AG04450 (cell line): ENCODE measurements around the gene IL1RAPL1. TPM values are rescaled to one million over a fixed set of nuclear protein-coding genes. Genes with fewer than 3 reads are reported as not detected.

Source experiments
- CTCF ChIA-PET: fragments of 300-600, 350-600 bp; formaldehyde crosslinking; extraction: SDS; loops from one replicate; lab custom pipeline; 2022; ENCODE audit warnings: antibody characterized with exemption, inconsistent platforms; lab: Charles Lee
- POLR2A ChIA-PET: fragments of 350-600 bp; formaldehyde crosslinking; extraction: SDS; loops from one replicate; lab custom pipeline; 2021; ENCODE audit warnings: antibody characterized with exemption, inconsistent platforms; lab: Yijun Ruan, JAX
- DNase-seq: peaks from one replicate; pipeline ENCODE4 v3.0.0-alpha.2; 2011; ENCODE audit warnings: low read depth, low spot score
- H3K27ac ChIP-seq: one replicate; pipeline ENCODE4 v1.5.1; 2012; ENCODE audit warnings: low read depth, low read length, control low read depth
- H3K27me3 ChIP-seq: one replicate; pipeline ENCODE4 v1.6.0; 2012; ENCODE audit warnings: low read length; ENCODE audit not compliant: control insufficient read depth, insufficient read depth
- H3K4me3 ChIP-seq: 2 replicates; pipeline ENCODE4 v1.5.1; 2011; ENCODE audit warnings: mild to moderate bottlenecking, low read depth, low read length, control low read depth
- H3K9me3 ChIP-seq: 2 replicates; pipeline ENCODE4 v1.5.1; 2012; ENCODE audit warnings: low read length; ENCODE audit not compliant: control insufficient read depth, insufficient read depth
- polyA plus RNA-seq: library from polyadenylated mRNA; depleted of rRNA; stranded (reverse); fragments of >200 nt; gene quantifications from 2 replicates; pipeline ENCODE4 v1.2.3, GENCODE V29; 2011
- TF ChIP-seq, protein P1 (sequence below): IDR thresholded peaks from 2 replicates; pipeline ENCODE4 v1.5.1; 2011; ENCODE audit warnings: low read depth, low read length, control low read depth, inconsistent platforms

IL1RAPL1 gene
- polyA plus RNA-seq, 1 experiment = 0.93 TPM

- no peak for DNase-seq
- Histone ChIP-seq H3K27ac (no peak overlapping the region), H3K9me3 (no peaks in the 10 kb centered on the region), H3K4me3 (no peak overlapping the region), H3K27me3 (no peaks in the 10 kb centered on the region)
- ChIA-PET CTCF (no interaction called here), POLR2A (no interaction called here)
- TF ChIP-seq, protein P1, sequence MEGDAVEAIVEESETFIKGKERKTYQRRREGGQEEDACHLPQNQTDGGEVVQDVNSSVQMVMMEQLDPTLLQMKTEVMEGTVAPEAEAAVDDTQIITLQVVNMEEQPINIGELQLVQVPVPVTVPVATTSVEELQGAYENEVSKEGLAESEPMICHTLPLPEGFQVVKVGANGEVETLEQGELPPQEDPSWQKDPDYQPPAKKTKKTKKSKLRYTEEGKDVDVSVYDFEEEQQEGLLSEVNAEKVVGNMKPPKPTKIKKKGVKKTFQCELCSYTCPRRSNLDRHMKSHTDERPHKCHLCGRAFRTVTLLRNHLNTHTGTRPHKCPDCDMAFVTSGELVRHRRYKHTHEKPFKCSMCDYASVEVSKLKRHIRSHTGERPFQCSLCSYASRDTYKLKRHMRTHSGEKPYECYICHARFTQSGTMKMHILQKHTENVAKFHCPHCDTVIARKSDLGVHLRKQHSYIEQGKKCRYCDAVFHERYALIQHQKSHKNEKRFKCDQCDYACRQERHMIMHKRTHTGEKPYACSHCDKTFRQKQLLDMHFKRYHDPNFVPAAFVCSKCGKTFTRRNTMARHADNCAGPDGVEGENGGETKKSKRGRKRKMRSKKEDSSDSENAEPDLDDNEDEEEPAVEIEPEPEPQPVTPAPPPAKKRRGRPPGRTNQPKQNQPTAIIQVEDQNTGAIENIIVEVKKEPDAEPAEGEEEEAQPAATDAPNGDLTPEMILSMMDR = no peak
Measured at GRCh38 chrX:29947225-29947624, 1360.0 kb downstream of the IL1RAPL1 start.

DNA sequence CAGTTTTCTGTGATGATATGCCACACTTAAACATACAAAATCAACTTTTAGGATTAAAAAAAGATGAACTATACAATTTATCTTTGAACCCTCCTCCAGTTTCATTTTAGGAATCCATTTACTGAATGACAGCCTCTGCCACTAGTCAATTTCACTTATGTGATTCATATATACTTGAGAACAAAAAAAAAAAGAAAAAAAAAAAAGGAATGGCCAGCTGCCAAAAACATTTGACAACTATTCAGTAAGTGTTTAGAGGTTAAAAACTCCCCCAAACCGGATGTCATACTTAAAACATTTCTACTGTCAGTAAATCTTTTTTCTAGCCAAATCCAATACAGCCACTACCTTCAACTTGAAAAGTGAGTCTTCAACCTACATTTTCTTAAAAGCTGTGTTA lies 1361.4 kb downstream of the IL1RAPL1 start:
- Histone ChIP-seq H3K4me3 (no peak overlapping the region), H3K27ac (no peak overlapping the region), H3K27me3 (no peaks in the 10 kb centered on the region), H3K9me3 (no peaks in the 10 kb centered on the region)
- TF ChIP-seq, protein P1 = no peak
- DNase-seq = no peak
- CTCF ChIA-PET = no interaction called here
- POLR2A ChIA-PET = no interaction called here

- no peak for DNase-seq
- Histone ChIP-seq H3K27ac (no peak overlapping the region), H3K27me3 (no peaks in the 10 kb centered on the region), H3K4me3 (no peak overlapping the region), H3K9me3 (no peaks in the 10 kb centered on the region)
- TF ChIP-seq, protein P1 = no peak
- CTCF ChIA-PET = no interaction called here
- POLR2A ChIA-PET = no interaction called here
Measured at GRCh38 chrX:29952016-29952415, 1364.8 kb downstream of the IL1RAPL1 start.

GRCh38 chrX:29962061-29962460 lies 1374.8 kb downstream of the IL1RAPL1 start:
- no peak for DNase-seq
- Histone ChIP-seq H3K27me3 (no peaks in the 10 kb centered on the region), H3K27ac (no peak overlapping the region), H3K9me3 (no peaks in the 10 kb centered on the region), H3K4me3 (no peak overlapping the region)
- POLR2A ChIA-PET = no interaction called here
- TF ChIP-seq, protein P1 = no peak
- CTCF ChIA-PET = no interaction called here

GRCh38 chrX:29965634-29966033 lies 1378.4 kb downstream of the IL1RAPL1 start:
- TF ChIP-seq, protein P1 = no peak
- CTCF ChIA-PET = no interaction called here

More at GRCh38 chrX:29965634-29966033, 1378.4 kb downstream of the IL1RAPL1 start:
- H3K27ac ChIP-seq = no peak overlapping the region
- no peak for DNase-seq
- H3K27me3 ChIP-seq = no peaks in the 10 kb centered on the region
- no peak overlapping the region for H3K4me3 ChIP-seq
- POLR2A ChIA-PET = no interaction called here
- H3K9me3 ChIP-seq = no peaks in the 10 kb centered on the region
